GM18498 (cell line): ENCODE data around the gene TTC1.
"Not testable (repeated sequence)": the region's sequence is repeated elsewhere in the genome, so short reads cannot be mapped to it uniquely, and the experiment has no call there.

Experiments used
- ATAC-seq: cut with Tn5 transposase; IDR thresholded peaks from one replicate; pipeline ENCODE4 v1.9.1; 2021; ENCODE audit warnings: mild to moderate bottlenecking, moderate library complexity; ENCODE audit not compliant: unreplicated experiment

TTC1 gene

GRCh38 chr5:160039810-160040470, 31.0 kb downstream of the TTC1 start:
- ATAC-seq: no peak

GRCh38 chr5:160040471-160040835, 31.5 kb downstream of the TTC1 start:
- no peak for ATAC-seq

GRCh38 chr5:160042671-160043070, 33.7 kb downstream of the TTC1 start:
- ATAC-seq: no peak

- no peak for ATAC-seq
These were observed 35.5 kb downstream of the TTC1 start for GRCh38 chr5:160044391-160044804.

- no peak for ATAC-seq
These were observed 36.0 kb downstream of the TTC1 start for GRCh38 chr5:160044967-160045366.

GRCh38 chr5:160047423-160047822, 38.5 kb downstream of the TTC1 start:
- ATAC-seq: no peak

GRCh38 chr5:160048131-160048530, 39.2 kb downstream of the TTC1 start:
- no peak for ATAC-seq

GRCh38 chr5:160049099-160049498, 40.2 kb downstream of the TTC1 start:
- no peak for ATAC-seq

GRCh38 chr5:160054047-160054446, 45.1 kb downstream of the TTC1 start:
- ATAC-seq: no peak

GRCh38 chr5:160054831-160055230, 45.9 kb downstream of the TTC1 start:
- ATAC-seq: no peak

GRCh38 chr5:160057256-160057655, 48.3 kb downstream of the TTC1 start:
- ATAC-seq: no peak

- no peak for ATAC-seq
These were observed 51.1 kb downstream of the TTC1 start for GRCh38 chr5:160060001-160060400.

- ATAC-seq: no peak
These were observed 52.8 kb downstream of the TTC1 start for GRCh38 chr5:160061770-160062169.

- no peak for ATAC-seq
These were observed 55.5 kb downstream of the TTC1 start for GRCh38 chr5:160064417-160064810.

GRCh38 chr5:160064995-160065614, 56.2 kb downstream of the TTC1 start:
- ATAC-seq: no peak

GRCh38 chr5:160069120-160069519, 60.2 kb downstream of the TTC1 start:
- ATAC-seq: not testable (repeated sequence)

- no peak for ATAC-seq
These were observed 62.6 kb downstream of the TTC1 start for GRCh38 chr5:160071516-160071915.

GRCh38 chr5:160071916-160072315, 63.0 kb downstream of the TTC1 start:
- no peak for ATAC-seq

GRCh38 chr5:160075073-160075472, 66.1 kb downstream of the TTC1 start:
- ATAC-seq: no peak

- no peak for ATAC-seq
These were observed 68.1 kb downstream of the TTC1 start for GRCh38 chr5:160076997-160077396.

GRCh38 chr5:160079753-160080152, 70.8 kb downstream of the TTC1 start:
- ATAC-seq: no peak

- ATAC-seq: no peak
These were observed 72.6 kb downstream of the TTC1 start for GRCh38 chr5:160081495-160081894.
